Esophagus (tissue), 2 donors: ENCODE data around the gene UROC1. TPM values are rescaled to one million over a fixed set of nuclear protein-coding genes. Genes with fewer than 3 reads are reported as not detected.

ENCODE experiments used
- H3K27ac ChIP-seq, 2 donors: one replicate each; pipeline ENCODE4 v1.5.1; 2013; ENCODE audit warnings: low read depth in 2 of 2, mild to moderate bottlenecking in 2 of 2, inconsistent platforms in 1 of 2, low read length in 1 of 2, moderate library complexity in 1 of 2
- H3K27me3 ChIP-seq, 2 donors: one replicate each; pipeline ENCODE4 v1.6.1; 2013; ENCODE audit warnings: low read length in 2 of 2, control low read depth in 1 of 2, mild to moderate bottlenecking in 1 of 2; ENCODE audit not compliant: insufficient read depth in 2 of 2, control insufficient read depth in 1 of 2
- H3K36me3 ChIP-seq, 2 donors: one replicate each; pipeline ENCODE4 v1.6.1; 2013; ENCODE audit warnings: low read length in 1 of 2; ENCODE audit not compliant: control insufficient read depth in 2 of 2, insufficient read depth in 2 of 2
- H3K4me1 ChIP-seq, 2 donors: one replicate each; pipeline ENCODE4 v1.6.1; 2013; ENCODE audit warnings: low read length in 1 of 2; ENCODE audit not compliant: control insufficient read depth in 2 of 2, insufficient read depth in 2 of 2
- H3K4me3 ChIP-seq, 2 donors: one replicate each; pipeline ENCODE4 v1.5.1; 2013; ENCODE audit warnings: low read length in 2 of 2, mild to moderate bottlenecking in 2 of 2, low read depth in 1 of 2, moderate library complexity in 1 of 2
- H3K9me3 ChIP-seq, 2 donors: one replicate each; pipeline ENCODE4 v1.6.1; 2013; ENCODE audit warnings: mild to moderate bottlenecking in 2 of 2, low read depth in 1 of 2, low read length in 1 of 2, moderate library complexity in 1 of 2; ENCODE audit not compliant: control insufficient read depth in 2 of 2, insufficient read depth in 1 of 2
- WGBS, 2 donors: extraction: QIAGEN DNeasy Blood & Tissue Kit; methylation state at CpG; one replicate each; pipeline ENCODE4 v1.1.7; 2013; 5-methylcytosine and 5-hydroxymethylcytosine counted together
- polyA plus RNA-seq, 2 donors: library from polyadenylated mRNA; stranded (reverse); fragments of 200-250 nt; gene quantifications; one replicate each; pipeline ENCODE4 v1.2.3, GENCODE V29; 2013
- donor health status: healthy with polysubstance abuse.
- donor health status: Bipolar disorder and iron deficiency.

Gene UROC1
- polyA plus RNA-seq, 2 donors, result not detected

DNA sequence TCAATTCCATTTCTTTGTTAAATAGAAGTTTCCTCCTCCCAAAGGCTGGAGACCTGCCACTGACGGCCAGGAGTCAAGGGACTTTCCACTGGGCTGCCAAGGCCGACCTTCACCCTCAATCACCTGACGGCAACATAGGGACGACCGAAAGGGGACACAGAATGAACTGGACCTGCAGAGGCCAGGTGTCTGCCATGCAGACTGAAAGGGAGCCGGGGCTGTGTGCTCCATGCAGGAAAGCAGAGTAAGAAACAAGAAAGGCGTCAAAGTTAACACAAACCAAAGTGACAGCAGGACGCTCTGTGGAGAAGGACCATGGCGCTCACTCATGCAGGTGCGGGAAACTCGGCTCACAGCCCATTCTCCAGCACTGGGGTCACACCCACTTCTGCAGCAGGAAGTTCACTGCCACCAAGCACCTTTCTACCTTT, 67.9 kb downstream of the UROC1 start:
- H3K27me3 ChIP-seq, result no peaks in the 10 kb centered on the region
- 76 to 87% methylated on average over 11 of the region's 11 CpGs for WGBS, 2 donors
- peaks cover 6 to 37% of the 10 kb centered on the region in 2 donors for H3K36me3 ChIP-seq
- H3K9me3 ChIP-seq, result no peaks in the 10 kb centered on the region
- no peak overlapping the region for H3K4me3 ChIP-seq
- peaks cover 3 to 5% of the 10 kb centered on the region in 2 donors for H3K4me1 ChIP-seq
- H3K27ac ChIP-seq, result no peak overlapping the region

DNA sequence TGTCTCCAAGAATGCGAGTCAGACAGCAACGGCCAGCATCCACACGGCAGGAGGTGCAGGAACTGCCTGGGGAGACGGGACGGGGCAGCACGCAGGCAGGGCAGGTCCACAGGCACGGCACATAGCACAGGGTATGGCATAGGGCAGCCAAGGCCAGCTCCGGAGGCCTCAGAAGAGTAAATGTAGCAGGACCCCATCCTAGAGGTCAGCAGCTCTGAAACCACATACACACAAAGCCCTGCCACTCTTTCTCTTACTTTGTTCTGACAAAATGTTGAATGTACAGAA, 68.7 kb downstream of the UROC1 start:
- Histone ChIP-seq H3K27ac (no peak overlapping the region), H3K27me3 (no peaks in the 10 kb centered on the region), H3K36me3 (peaks cover 6 to 37% of the 10 kb centered on the region in 2 donors), H3K4me1 (peaks cover 3 to 5% of the 10 kb centered on the region in 2 donors), H3K9me3 (no peaks in the 10 kb centered on the region), H3K4me3 (no peak overlapping the region)
- 92% methylated on average over 8 of the region's 8 CpGs for WGBS, 2 donors

DNA sequence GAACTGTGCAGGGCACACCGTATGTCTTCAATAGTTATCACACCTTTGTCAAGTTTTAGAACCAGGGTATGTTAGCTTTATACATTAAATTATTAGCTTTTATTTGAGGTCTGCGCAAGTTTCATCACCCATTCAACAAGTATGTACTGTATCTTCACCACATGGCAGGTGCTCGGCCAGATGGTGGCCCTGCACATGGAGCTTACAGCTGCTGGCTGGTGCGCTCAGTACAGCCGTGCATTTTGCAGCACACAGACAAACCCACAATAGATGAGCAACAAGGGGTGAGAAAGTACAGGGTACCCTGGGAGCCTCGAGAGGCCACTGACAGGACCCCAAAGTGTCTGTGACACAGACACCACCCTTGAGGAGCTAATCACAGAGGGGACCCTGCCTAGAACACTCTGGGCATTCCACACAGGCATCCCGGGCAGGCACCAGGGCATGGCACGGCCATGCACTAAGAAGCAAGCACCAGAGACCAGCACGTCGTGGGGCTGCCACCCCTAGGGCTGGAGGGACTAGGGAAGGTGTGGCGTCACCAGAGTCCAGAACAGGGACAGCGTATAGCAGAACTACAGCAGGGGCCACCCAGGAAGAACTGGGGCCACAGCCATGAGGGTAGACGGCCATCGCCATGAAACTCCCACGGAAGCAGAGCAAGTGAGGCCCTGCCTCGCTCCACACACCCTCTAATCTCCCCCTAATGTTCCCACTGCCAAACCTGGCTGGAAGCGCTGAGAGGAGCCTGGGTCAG, 69.3 kb downstream of the UROC1 start:
- 94 to 97% methylated on average over 17 of the region's 17 CpGs for WGBS, 2 donors

DNA sequence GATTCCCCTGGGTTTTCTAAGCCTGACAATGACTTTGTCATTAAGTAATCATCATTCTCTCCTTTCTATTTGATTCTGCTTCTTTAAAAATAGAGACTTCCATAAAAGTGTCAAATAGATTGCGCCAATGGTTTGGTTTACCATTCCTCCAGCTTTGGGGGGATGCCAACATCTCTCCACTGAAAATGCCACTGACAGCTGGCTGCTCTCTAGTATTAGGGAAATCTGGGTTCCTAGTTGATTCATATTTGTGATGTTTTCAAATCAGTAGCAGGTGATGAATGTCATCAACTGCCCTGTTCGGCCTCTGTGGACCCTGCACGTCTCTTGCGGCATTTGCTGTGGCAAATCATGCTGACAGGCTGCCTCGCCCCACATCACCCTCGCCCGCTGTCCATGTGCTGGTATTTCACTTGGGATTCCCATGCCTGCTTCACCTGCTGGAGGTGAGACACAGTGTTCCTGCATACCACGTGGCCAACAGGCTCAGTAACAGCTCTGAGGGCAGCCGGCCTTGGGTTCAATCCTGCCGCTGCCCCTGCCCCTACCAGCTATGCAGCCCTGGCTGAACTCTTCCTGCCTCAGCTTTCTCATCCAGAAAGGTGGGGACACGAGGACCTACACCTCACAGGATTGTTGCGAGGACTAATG, 70.0 kb downstream of the UROC1 start:
- Histone ChIP-seq H3K4me3 (no peak overlapping the region), H3K4me1 (peaks cover 3 to 5% of the 10 kb centered on the region in 2 donors), H3K27ac (no peak overlapping the region), H3K9me3 (no peaks in the 10 kb centered on the region), H3K27me3 (no peaks in the 10 kb centered on the region), H3K36me3 (peaks cover 9 to 37% of the 10 kb centered on the region in 2 donors)
- 77 to 78% methylated on average over 12 of the region's 12 CpGs for WGBS, 2 donors

More for the DNA sequence above, 69.3 kb downstream of the UROC1 start:
- peaks cover 3 to 5% of the 10 kb centered on the region in 2 donors for H3K4me1 ChIP-seq
- no peak overlapping the region for H3K4me3 ChIP-seq
- no peak overlapping the region for H3K27ac ChIP-seq
- no peaks in the 10 kb centered on the region for H3K27me3 ChIP-seq
- peaks cover 6 to 37% of the 10 kb centered on the region in 2 donors for H3K36me3 ChIP-seq
- H3K9me3 ChIP-seq, result no peaks in the 10 kb centered on the region

DNA sequence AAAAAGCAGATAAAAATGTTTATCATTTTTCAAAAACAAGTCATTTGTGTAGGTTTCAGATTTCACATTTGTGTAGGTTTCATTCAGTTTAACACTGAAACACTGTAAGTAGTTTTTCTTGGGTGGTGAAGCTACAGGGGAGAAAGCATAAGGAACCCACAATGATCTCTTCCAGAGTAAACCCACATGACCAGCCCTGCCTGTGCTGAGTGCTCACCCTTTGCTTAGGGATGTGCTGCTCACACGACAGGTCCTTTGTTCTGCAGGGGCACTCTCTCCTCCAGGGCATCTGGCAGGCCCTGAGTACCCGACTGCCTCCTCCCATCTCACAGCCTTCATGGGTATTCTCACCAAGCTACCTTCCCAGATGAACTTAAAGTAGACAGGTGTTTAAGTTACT, 70.8 kb downstream of the UROC1 start:
- no peaks in the 10 kb centered on the region for H3K9me3 ChIP-seq
- no peaks in the 10 kb centered on the region for H3K27me3 ChIP-seq
- peaks cover 9 to 32% of the 10 kb centered on the region in 2 donors for H3K36me3 ChIP-seq
- no peak overlapping the region for H3K4me3 ChIP-seq
- 57 to 60% methylated on average over 2 of the region's 2 CpGs for WGBS, 2 donors
- no peak overlapping the region for H3K27ac ChIP-seq
- H3K4me1 ChIP-seq, result peaks cover 3 to 5% of the 10 kb centered on the region in 2 donors

DNA sequence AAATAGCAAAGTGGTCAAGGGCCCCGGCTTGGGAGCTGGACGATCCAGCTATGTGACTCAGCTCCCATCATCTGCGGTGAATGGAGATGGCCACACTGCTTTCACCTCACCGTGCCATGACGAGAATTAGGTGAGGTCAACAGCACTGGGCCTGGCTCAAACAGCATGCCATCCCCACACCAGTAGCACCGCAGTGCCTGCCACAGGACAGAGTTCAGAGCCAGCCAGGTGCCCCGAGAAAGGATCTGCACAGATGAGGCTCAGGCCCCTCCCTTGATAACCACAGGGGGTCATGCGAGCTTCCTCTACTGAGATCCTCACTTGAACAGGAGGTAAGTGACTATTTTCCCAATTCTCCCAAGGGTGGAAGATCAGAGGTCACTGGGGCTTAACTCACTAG, 71.3 kb downstream of the UROC1 start:
- H3K27me3 ChIP-seq, result no peaks in the 10 kb centered on the region
- peaks cover 6 to 32% of the 10 kb centered on the region in 2 donors for H3K36me3 ChIP-seq
- 91 to 92% methylated on average over 8 of the region's 8 CpGs for WGBS, 2 donors
- peaks cover 3 to 5% of the 10 kb centered on the region in 2 donors for H3K4me1 ChIP-seq
- H3K9me3 ChIP-seq, result no peaks in the 10 kb centered on the region
- H3K4me3 ChIP-seq, result no peak overlapping the region
- no peak overlapping the region for H3K27ac ChIP-seq

DNA sequence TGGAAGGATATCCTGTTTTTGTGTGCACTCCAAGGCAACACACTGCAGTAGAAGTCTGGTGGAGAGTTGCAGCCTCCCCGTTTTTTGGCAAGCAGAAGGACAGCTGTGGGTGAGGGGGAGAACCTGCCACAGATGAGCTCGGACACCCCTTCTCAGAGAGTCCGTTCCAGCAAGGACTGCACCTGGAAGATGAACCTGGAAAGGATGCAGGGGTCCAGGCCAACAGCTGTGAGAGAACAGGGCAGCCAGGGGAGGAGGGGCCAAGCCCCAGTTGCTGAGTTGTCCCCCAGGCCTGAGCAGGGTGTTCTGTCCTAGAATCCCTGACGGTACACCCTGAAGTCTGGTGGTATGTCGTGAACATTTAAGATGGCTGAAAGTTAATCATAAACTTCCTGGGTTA, 72.1 kb downstream of the UROC1 start:
- no peak overlapping the region for H3K27ac ChIP-seq
- peaks cover 3 to 5% of the 10 kb centered on the region in 2 donors for H3K4me1 ChIP-seq
- H3K4me3 ChIP-seq, result no peak overlapping the region
- H3K36me3 ChIP-seq, result peaks cover 6 to 34% of the 10 kb centered on the region in 2 donors
- WGBS, 2 donors, result 66% methylated on average over 5 of the region's 5 CpGs
- no peaks in the 10 kb centered on the region for H3K9me3 ChIP-seq
- no peaks in the 10 kb centered on the region for H3K27me3 ChIP-seq

DNA sequence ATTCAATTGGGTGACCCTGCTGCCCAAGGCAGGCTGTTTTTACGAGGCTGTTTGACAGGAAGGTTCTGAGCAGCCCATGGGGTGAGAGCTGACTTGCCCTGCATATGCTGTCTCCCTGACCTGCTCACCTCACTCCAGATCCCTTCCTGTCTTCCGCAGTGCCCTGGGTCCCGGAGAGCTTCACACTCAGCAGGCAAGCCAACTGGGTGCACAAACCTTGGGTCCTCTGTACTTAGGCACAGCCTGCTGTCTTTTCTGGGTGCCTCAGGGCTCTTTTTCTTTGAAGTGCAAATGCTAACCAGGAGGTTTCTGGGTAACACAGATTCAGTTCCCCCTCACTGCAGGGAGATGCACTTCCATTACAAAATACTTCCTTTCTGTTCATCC, 74.7 kb downstream of the UROC1 start:
- no peak overlapping the region for H3K4me3 ChIP-seq
- H3K27ac ChIP-seq, result no peak overlapping the region
- 86 to 93% methylated on average over 3 of the region's 3 CpGs for WGBS, 2 donors
- H3K9me3 ChIP-seq, result no peaks in the 10 kb centered on the region
- peaks cover 3 to 5% of the 10 kb centered on the region in 2 donors for H3K4me1 ChIP-seq
- peaks cover 7 to 33% of the 10 kb centered on the region in 2 donors for H3K36me3 ChIP-seq
- H3K27me3 ChIP-seq, result no peaks in the 10 kb centered on the region

DNA sequence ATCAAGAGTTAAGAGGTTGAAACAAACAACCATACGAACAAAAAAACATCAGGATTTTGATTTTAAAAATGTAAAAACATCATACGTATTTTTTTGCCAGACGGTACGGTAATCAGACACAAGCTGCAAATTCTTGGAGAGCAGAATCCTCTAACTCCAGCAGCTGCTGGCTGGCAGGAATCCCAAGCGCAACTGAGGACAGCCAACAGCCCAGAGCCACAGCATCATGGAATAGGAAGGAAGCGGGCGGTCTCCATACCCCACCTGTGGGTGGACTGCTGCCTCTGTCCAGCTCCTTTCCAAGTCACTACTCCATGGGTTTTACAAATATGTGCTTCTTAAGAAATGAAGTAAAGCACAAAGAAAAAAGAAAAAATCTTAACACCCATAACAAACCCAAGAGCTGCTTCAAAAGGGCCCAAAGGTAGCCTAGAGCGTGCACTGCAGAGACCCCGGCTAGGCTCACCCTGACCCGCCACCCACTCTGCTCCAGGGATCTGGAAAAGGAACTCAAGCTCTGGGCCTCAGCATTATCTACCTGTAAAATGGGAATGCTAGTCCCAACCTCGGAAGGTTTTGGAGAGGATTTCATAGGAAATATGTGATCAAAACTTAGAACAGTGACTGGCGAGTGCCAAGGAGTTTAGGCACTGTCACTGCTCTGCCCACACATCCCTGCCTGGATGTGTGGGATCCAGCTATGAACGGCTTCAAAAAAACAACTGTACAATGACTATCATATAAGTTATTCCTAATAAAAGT, 75.3 kb downstream of the UROC1 start:
- Histone ChIP-seq H3K9me3 (no peaks in the 10 kb centered on the region), H3K4me1 (peaks cover 0 to 3% of the 10 kb centered on the region in 2 donors), H3K4me3 (no peak overlapping the region), H3K36me3 (peaks cover 7 to 32% of the 10 kb centered on the region in 2 donors), H3K27me3 (no peaks in the 10 kb centered on the region), H3K27ac (no peak overlapping the region)
- WGBS, 2 donors, result 84 to 86% methylated on average over 13 of the region's 13 CpGs
